ENCODE results near the gene FBXO22.
"Not testable (repeated sequence)": the region's sequence is repeated elsewhere in the genome, so short reads cannot be mapped to it uniquely, and the experiment has no call there.

- TF ChIP-seq CTCF, POLR2A (IDR thresholded peaks at IDR 0.05): not testable (repeated sequence)
Observed at GRCh38 chr15:75910355-75910754, 6.7 kb downstream of the FBXO22 start.
